Activated CD8-positive, alpha-beta T cell treated with anti-CD3 and anti-CD28 coated beads for 36 hours (primary cell): ENCODE measurements around the gene SLC47A1. TPM values are rescaled to one million over a fixed set of nuclear protein-coding genes. Genes with fewer than 3 reads are reported as not detected.

Source experiments
- ATAC-seq: fragments of 200-7000 bp; cut with Tn5 transposase; one replicate; pipeline ENCODE4 v1.10.0; 2021; ENCODE audit warnings: mild to moderate bottlenecking, moderate library complexity
- CTCF ChIA-PET: fragments of 350-600 bp; sonication (Branson Sonifier 250); formaldehyde crosslinking; loops from one replicate; lab custom pipeline; 2021; ENCODE audit warnings: antibody characterized with exemption; lab: Charles Lee
- POLR2A ChIA-PET: fragments of 350-600 bp; sonication (Branson Sonifier 250); formaldehyde crosslinking; loops from one replicate; lab custom pipeline; 2021; ENCODE audit warnings: antibody characterized with exemption; lab: Charles Lee
- DNase-seq: peaks from one replicate; pipeline ENCODE4 v3.0.0-alpha.2; 2020
- H3K27ac Mint-ChIP-seq: one replicate; pipeline ENCODE4 v1.8.0; 2021; ENCODE audit warnings: mild to moderate bottlenecking, mixed read lengths
- H3K27me3 Mint-ChIP-seq: one replicate; pipeline ENCODE4 v1.8.0; 2021; ENCODE audit warnings: mixed read lengths
- H3K36me3 Mint-ChIP-seq: one replicate; pipeline ENCODE4 v1.8.0; 2021; ENCODE audit warnings: low read depth, mixed read lengths
- H3K4me1 Mint-ChIP-seq: one replicate; pipeline ENCODE4 v1.8.0; 2021; ENCODE audit warnings: low read depth, mixed read lengths
- H3K4me3 Mint-ChIP-seq: one replicate; pipeline ENCODE4 v1.8.0; 2021; ENCODE audit warnings: mild to moderate bottlenecking, moderate library complexity, mixed read lengths
- H3K9me3 Mint-ChIP-seq: one replicate; pipeline ENCODE4 v1.8.0; 2021; ENCODE audit warnings: mixed read lengths
- CTCF ChIP-seq: fragments of 200-600 bp; IDR thresholded peaks from one replicate; pipeline ENCODE4 v1.8.0; 2022; ENCODE audit warnings: antibody characterized with exemption, mild to moderate bottlenecking
- intact Hi-C: fragments of 100-400 bp; cut with micrococcal nuclease; formaldehyde crosslinking; loops from one replicate; pipeline ENCODE4 v1.10.0; 2022
- total RNA-seq, 2 experiments: library from RNA; stranded (reverse); gene quantifications; one replicate each; pipeline ENCODE4 v1.2.3, GENCODE V29; 2021

Gene SLC47A1
- total RNA-seq, 2 experiments from 2014 or later = 0.11 TPM; not detected in 1

GRCh38 chr17:19583871-19584270 lies 50.2 kb downstream of the SLC47A1 start:
- Mint-ChIP-seq H3K4me1 (peaks cover 2% of the 10 kb centered on the region), H3K4me3 (no peak overlapping the region), H3K27me3 (peaks cover 20% of the 10 kb centered on the region), H3K36me3 (no peaks in the 10 kb centered on the region), H3K9me3 (no peaks in the 10 kb centered on the region), H3K27ac (no peak overlapping the region)
- ChIA-PET POLR2A (no interaction called here), CTCF (no interaction called here)
- DNase-seq (no peak), ATAC-seq (no peak)
- intact Hi-C loops = no loop called here
- TF ChIP-seq CTCF = no peak

- no peak for ATAC-seq
- H3K4me3 Mint-ChIP-seq = no peak overlapping the region
- H3K36me3 Mint-ChIP-seq = no peaks in the 10 kb centered on the region
- DNase-seq = no peak
- TF ChIP-seq CTCF = no peak
- POLR2A ChIA-PET = no interaction called here
- H3K4me1 Mint-ChIP-seq = no peaks in the 10 kb centered on the region
- intact Hi-C loops = no loop called here
- H3K9me3 Mint-ChIP-seq = no peaks in the 10 kb centered on the region
- no peak overlapping the region for H3K27ac Mint-ChIP-seq
- H3K27me3 Mint-ChIP-seq = peaks cover 3% of the 10 kb centered on the region
- CTCF ChIA-PET = interaction anchor here (1.4 kb wide), 1 partner anchor 176 kb away, joined by 3 read pairs; no protein-coding TSS in a partner anchor
Measured at GRCh38 chr17:19590451-19590850, 56.8 kb downstream of the SLC47A1 start.

- ATAC-seq (no peak), DNase-seq (no peak)
- Mint-ChIP-seq H3K4me1 (no peaks in the 10 kb centered on the region), H3K4me3 (no peak overlapping the region), H3K36me3 (no peaks in the 10 kb centered on the region), H3K27ac (no peak overlapping the region), H3K27me3 (peaks cover 3% of the 10 kb centered on the region), H3K9me3 (no peaks in the 10 kb centered on the region)
- intact Hi-C loops = no loop called here
- ChIA-PET POLR2A (no interaction called here), CTCF (no interaction called here)
- TF ChIP-seq CTCF = no peak
Measured at GRCh38 chr17:19590912-19591551, 57.4 kb downstream of the SLC47A1 start.

GRCh38 chr17:19592316-19592715 lies 58.7 kb downstream of the SLC47A1 start:
- no peaks in the 10 kb centered on the region for H3K9me3 Mint-ChIP-seq
- H3K36me3 Mint-ChIP-seq = no peaks in the 10 kb centered on the region
- no peak overlapping the region for H3K4me3 Mint-ChIP-seq
- DNase-seq (no peak), ATAC-seq (no peak)
- no peak for TF ChIP-seq CTCF
- H3K4me1 Mint-ChIP-seq = no peaks in the 10 kb centered on the region
- ChIA-PET CTCF (no interaction called here), POLR2A (interaction anchor here (0.7 kb wide), 1 partner anchor 31 kb away, joined by 5 read pairs; no protein-coding TSS in a partner anchor)
- H3K27ac Mint-ChIP-seq = no peak overlapping the region
- intact Hi-C loops = no loop called here
- peaks cover 3% of the 10 kb centered on the region for H3K27me3 Mint-ChIP-seq

GRCh38 chr17:19596869-19597268 lies 63.2 kb downstream of the SLC47A1 start:
- DNase-seq (no peak), ATAC-seq (no peak)
- POLR2A ChIA-PET = no interaction called here
- Mint-ChIP-seq H3K36me3 (no peaks in the 10 kb centered on the region), H3K9me3 (no peaks in the 10 kb centered on the region), H3K27me3 (peaks cover 1% of the 10 kb centered on the region), H3K27ac (no peak overlapping the region), H3K4me1 (no peaks in the 10 kb centered on the region), H3K4me3 (no peak overlapping the region)
- intact Hi-C loops = no loop called here
- no peak for TF ChIP-seq CTCF
- CTCF ChIA-PET = no interaction called here
